Renal cortical epithelial cell (primary cell): Measurements from ENCODE around the gene GAS6. TPM values are rescaled to one million over a fixed set of nuclear protein-coding genes. Genes with fewer than 3 reads are reported as not detected.

Source experiments
- DNase-seq: peaks from one replicate; pipeline ENCODE4 v3.0.0-alpha.2; 2011; ENCODE audit warnings: low read depth
- total RNA-seq: library from RNA; depleted of rRNA; stranded (reverse); fragments of >200 nt; gene quantifications from 2 replicates; pipeline ENCODE4 v1.2.3, GENCODE V29; 2014

The GAS6 gene
- total RNA-seq, 1 donor from 2014 or later: 174 TPM

GRCh38 chr13:113851826-113852535 lies 11.9 kb downstream of the GAS6 start:
- no peak for DNase-seq

GRCh38 chr13:113851480-113851803 lies 12.4 kb downstream of the GAS6 start:
- DNase-seq: no peak

GRCh38 chr13:113850722-113851479 lies 13.0 kb downstream of the GAS6 start:
- DNase-seq: no peak

- no peak for DNase-seq
Measured at GRCh38 chr13:113849981-113850721, 13.7 kb downstream of the GAS6 start.

- peak; percentile 67 for DNase-seq
Measured at GRCh38 chr13:113849546-113849945, 14.3 kb downstream of the GAS6 start.

GRCh38 chr13:113848431-113849260 lies 15.2 kb downstream of the GAS6 start:
- DNase-seq: no peak

- no peak for DNase-seq
Measured at GRCh38 chr13:113848020-113848419, 15.9 kb downstream of the GAS6 start.

GRCh38 chr13:113846636-113847318 lies 17.1 kb downstream of the GAS6 start:
- DNase-seq: no peak

DNA sequence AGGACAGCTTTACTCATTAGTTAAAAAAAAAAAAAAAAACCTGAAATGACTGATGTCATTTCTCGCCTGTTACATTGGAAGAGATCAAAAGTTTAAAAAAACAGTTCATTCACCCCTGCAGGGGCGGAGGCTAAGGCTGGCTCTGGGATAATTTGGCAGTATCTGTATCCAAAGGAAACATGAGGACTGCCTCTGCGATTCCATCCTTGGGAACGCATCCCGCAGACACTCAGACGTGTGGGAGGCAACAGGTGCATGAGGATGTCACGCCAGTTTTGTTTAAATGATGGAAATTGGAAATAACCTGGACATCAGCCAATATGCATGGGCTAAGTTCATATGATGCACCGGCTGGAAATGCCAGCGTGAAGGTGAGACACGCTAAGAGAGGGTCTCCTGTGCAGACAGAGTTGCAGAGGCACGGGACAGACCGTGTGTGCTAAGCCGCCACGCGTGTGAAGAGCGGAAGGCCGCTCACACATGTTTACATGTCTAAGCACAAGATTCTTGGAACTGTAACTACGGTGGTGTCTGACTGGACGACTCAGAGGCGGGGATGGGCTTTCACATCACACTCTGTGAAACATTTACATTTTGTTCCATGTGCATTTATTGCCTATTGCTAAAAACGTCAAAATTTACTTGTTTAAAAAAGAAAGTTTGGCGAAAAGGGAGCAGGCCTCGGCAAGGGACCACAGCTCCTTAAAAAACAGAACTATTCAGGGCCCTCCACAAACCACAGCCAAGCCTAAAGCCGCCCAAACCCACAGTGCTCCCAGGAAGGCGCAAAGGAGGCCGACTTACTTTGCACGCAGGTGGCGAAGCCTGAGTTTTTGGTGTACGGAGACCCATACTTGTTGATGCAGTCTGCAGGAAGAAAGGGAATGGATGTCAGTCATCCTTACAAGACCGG lies 17.9 kb downstream of the GAS6 start:
- DNase-seq: no peak

DNA sequence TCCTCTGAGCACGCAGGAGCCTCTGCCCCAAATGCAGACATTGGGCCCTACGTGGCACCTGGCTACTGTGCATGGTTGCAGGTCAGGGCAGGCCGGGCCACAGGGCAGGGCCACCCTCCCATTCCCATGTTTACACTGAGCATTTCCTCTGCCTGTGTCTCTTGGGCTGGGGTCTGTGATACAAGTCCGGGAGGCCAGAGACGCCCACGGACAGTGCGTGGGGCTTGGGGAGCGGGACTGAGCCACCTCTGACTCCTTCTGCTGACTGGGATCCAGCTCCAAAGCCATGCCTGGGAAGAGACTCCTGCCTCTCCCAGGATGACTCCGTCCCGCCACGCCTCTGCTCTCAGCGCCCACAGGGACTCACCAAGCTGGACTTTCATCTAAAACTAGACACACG lies 18.8 kb downstream of the GAS6 start:
- no peak for DNase-seq

- no peak for DNase-seq
Measured at GRCh38 chr13:113843864-113844556, 19.9 kb downstream of the GAS6 start.

DNA sequence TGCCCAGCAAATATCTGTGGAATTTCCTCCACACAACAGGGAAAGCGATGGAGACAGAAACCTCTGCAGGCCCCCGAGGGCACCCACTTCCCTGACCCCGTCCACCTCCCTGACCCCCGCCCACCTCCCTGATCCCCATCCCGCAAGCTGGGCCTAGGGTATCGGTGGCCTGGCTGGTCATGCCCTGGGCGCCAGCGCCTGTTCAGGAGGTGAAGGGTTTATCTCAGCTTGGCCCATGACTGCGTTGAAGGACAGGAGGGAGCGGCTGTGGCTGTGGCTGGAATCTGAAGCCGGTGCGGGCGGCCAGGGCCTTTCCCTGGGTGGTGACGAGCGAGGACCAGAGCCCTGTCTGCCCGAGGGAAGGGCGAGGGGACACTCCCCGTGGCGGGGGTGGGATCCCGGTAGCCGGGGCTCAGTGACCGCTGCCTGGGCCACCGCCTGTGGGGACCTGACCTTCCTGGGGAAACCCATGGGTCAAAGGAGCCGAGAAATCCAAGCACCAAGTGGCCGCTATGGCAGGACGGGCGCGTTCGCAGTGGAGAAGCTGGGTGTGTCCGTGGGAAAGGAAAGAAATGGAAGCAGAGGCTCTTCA lies 20.7 kb downstream of the GAS6 start:
- no peak for DNase-seq

GRCh38 chr13:113842336-113843062 lies 21.4 kb downstream of the GAS6 start:
- DNase-seq: no peak

DNA sequence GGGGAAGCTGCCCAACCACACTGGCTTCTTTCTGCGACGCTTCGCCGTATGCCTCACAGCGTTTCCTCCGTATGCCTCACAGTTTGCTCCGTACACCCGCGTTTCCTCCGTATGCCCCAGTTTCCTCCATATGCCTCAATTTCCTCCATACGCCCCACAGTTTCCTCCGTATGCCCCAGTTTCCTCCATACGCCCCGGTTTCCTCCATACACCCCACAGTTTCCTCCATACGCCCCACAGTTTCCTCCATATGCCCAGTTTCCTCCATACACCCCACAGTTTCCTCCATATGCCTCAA lies 22.6 kb downstream of the GAS6 start:
- DNase-seq: no peak

GRCh38 chr13:113840541-113841352 lies 23.1 kb downstream of the GAS6 start:
- no peak for DNase-seq

GRCh38 chr13:113839536-113840204 lies 24.2 kb downstream of the GAS6 start:
- DNase-seq: no peak

GRCh38 chr13:113838711-113839201 lies 25.1 kb downstream of the GAS6 start:
- DNase-seq: no peak
